ENCODE data around the gene PDLIM7. TPM values are rescaled to one million over a fixed set of nuclear protein-coding genes. Genes with fewer than 3 reads are reported as not detected.

The PDLIM7 gene
- total and polyA plus RNA-seq, 2 experiments from 2014 or later, result 94.7 to 128 TPM

- no peak for TF ChIP-seq STAT1 (IDR thresholded peaks at IDR 0.05; ENCODE audit: unreplicated experiment)
- no peak for TF ChIP-seq ETS1 (IDR thresholded peaks at IDR 0.05)
- no peak for TF ChIP-seq EZH2 (IDR thresholded peaks at IDR 0.05; ENCODE audit: low read depth, unreplicated experiment)
- no peak for TF ChIP-seq EZH2phosphoT487 (IDR thresholded peaks at IDR 0.05; ENCODE audit: unreplicated experiment)
- TF ChIP-seq NANOG (IDR thresholded peaks at IDR 0.05; ENCODE audit: borderline replicate concordance), result no peak
- TF ChIP-seq ZNF462 (CRISPR knock-in tag; IDR thresholded peaks at IDR 0.05), result no peak
- no peak for TF ChIP-seq POLR2AphosphoS5 (IDR thresholded peaks at IDR 0.05; ENCODE audit: low read depth)
- TF ChIP-seq REST (IDR thresholded peaks at IDR 0.05; ENCODE audit: unreplicated experiment), result no peak
- TF ChIP-seq ZNF331 (CRISPR knock-in tag; IDR thresholded peaks at IDR 0.05; ENCODE audit: low read depth), result no peak
- TF ChIP-seq CREB1 (CRISPR knock-in tag; IDR thresholded peaks at IDR 0.05; ENCODE audit: low read depth), result no peak
- TF ChIP-seq CTCF (conservative IDR thresholded peaks at IDR 0.05; ENCODE audit: low read depth in 2 of 2), result no peak
- TF ChIP-seq JUNB (IDR thresholded peaks at IDR 0.05; ENCODE audit: unreplicated experiment), result no peak
- H4K20me1 ChIP-seq (replicated peaks; ENCODE audit: insufficient read depth), result peaks cover 20% of the 10 kb centered on the region
- no peaks in the 10 kb centered on the region for H3K27me3 ChIP-seq (ENCODE audit: insufficient read depth)
- no peak overlapping the region for H3K27ac ChIP-seq (ENCODE audit: low read depth)
- no peak for ATAC-seq
- H3K27ac Mint-ChIP-seq, result no peak overlapping the region
- H3K4me1 ChIP-seq (ENCODE audit: insufficient read depth), result peaks cover 44% of the 10 kb centered on the region
- H3K27me3 Mint-ChIP-seq (ENCODE audit: insufficient read depth, low read depth, poor library complexity), result peaks cover 28% of the 10 kb centered on the region
- H3K9me3 Mint-ChIP-seq, result no peaks in the 10 kb centered on the region
- no peak overlapping the region for H3K4me3 ChIP-seq
- peak overlapping the region; percentile 73; the same call in 1 of the 2 replicates for H3K4me2 ChIP-seq
- H3K9me2 ChIP-seq (ENCODE audit: insufficient read depth), result no peaks in the 10 kb centered on the region
- H3F3A ChIP-seq (replicated peaks; ENCODE audit: low read depth), result peaks cover 28% of the 10 kb centered on the region
- DNase-seq (ENCODE audit: low spot score), result no peak
- H3K36me3 ChIP-seq (ENCODE audit: insufficient read depth), result 0 out of 2 replicates have a peak, but pooled peaks cover 2% of the 10 kb centered on the region
- H3K79me2 ChIP-seq (replicated peaks; ENCODE audit: insufficient read depth), result peaks cover 29% of the 10 kb centered on the region
- peak overlapping the region; percentile 23; the same call in 1 of the 3 replicates for H3K4me3 Mint-ChIP-seq
- H2AFZ ChIP-seq, result no peak overlapping the region
- peaks cover 57% of the 10 kb centered on the region for H3K4me1 Mint-ChIP-seq
- peaks cover 31% of the 10 kb centered on the region for H3K36me3 Mint-ChIP-seq (ENCODE audit: low read depth)
These were observed 22.4 kb downstream of the PDLIM7 start for GRCh38 chr5:177474846-177475562.
